ENCODE data around the gene SKIC8. TPM values are rescaled to one million over a fixed set of nuclear protein-coding genes. Genes with fewer than 3 reads are reported as not detected.
A peak's percentile ranks its signal among the peaks of the same experiment; 100 is the strongest.

SKIC8 gene
- total RNA-seq, 1 experiment from 2014 or later: 56.2 TPM

- H3K4me3 Mint-ChIP-seq (ENCODE audit: unreplicated experiment): no peak overlapping the region
- H3K27me3 Mint-ChIP-seq (ENCODE audit: insufficient read depth, unreplicated experiment): peaks cover 9% of the 10 kb centered on the region
- no peaks in the 10 kb centered on the region for H3K36me3 Mint-ChIP-seq (ENCODE audit: insufficient read depth, unreplicated experiment)
- no peak for DNase-seq (ENCODE audit: unreplicated experiment)
- TF ChIP-seq, protein P1, sequence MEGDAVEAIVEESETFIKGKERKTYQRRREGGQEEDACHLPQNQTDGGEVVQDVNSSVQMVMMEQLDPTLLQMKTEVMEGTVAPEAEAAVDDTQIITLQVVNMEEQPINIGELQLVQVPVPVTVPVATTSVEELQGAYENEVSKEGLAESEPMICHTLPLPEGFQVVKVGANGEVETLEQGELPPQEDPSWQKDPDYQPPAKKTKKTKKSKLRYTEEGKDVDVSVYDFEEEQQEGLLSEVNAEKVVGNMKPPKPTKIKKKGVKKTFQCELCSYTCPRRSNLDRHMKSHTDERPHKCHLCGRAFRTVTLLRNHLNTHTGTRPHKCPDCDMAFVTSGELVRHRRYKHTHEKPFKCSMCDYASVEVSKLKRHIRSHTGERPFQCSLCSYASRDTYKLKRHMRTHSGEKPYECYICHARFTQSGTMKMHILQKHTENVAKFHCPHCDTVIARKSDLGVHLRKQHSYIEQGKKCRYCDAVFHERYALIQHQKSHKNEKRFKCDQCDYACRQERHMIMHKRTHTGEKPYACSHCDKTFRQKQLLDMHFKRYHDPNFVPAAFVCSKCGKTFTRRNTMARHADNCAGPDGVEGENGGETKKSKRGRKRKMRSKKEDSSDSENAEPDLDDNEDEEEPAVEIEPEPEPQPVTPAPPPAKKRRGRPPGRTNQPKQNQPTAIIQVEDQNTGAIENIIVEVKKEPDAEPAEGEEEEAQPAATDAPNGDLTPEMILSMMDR (IDR thresholded peaks at IDR 0.05; ENCODE audit: unreplicated experiment): no peak
- peak overlapping the region; percentile 68 for H3K27ac Mint-ChIP-seq (ENCODE audit: low read depth, unreplicated experiment)
- peaks cover 4% of the 10 kb centered on the region for H3K4me1 Mint-ChIP-seq (ENCODE audit: insufficient read depth, unreplicated experiment)
- POLR2A ChIA-PET: interaction anchor here (0.7 to 1.8 kb wide), 4 partner anchors 9 to 171 kb away, joined by 4 to 13 read pairs (median 4); partner anchors contain the start of genes IDH3A, IREB2 and SKIC8
- no TSS peak for BruUV-seq (replicated peaks)
- CTCF ChIA-PET: interaction anchor here (0.6 to 2.8 kb wide), 8 partner anchors 9 to 1908 kb away, joined by 3 to 9 read pairs (median 4); no protein-coding TSS in a partner anchor
- intact Hi-C loops (cut with micrococcal nuclease): no loop called here
- no peaks in the 10 kb centered on the region for H3K9me3 Mint-ChIP-seq (ENCODE audit: unreplicated experiment)
Measured at GRCh38 chr15:78266229-78266628, 33.2 kb downstream of the SKIC8 start.

DNA sequence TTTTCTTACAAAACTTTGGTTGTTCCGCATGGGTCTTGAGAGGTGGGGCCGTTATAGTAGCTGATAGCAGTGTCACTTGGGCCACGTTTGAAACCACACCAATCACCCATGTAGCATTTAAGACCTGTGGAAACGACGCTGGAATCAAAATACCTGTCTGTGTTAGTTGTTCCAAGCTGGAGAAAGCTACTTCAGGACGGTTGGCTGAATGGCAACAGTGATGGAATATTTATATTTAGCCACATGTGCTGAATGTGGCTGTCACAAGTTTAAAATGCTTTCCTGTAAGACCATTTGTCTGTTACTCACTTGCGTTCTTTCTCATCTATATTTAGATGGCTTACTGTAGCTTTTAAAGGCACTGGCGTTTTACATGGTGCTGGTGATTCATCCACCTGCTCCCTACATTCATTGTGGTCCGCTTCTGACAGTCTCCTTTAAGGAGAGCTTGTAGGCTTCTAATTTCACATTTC lies 33.6 kb downstream of the SKIC8 start:
- Mint-ChIP-seq H3K27me3 (ENCODE audit: insufficient read depth, unreplicated experiment) (peaks cover 5% of the 10 kb centered on the region), H3K4me3 (ENCODE audit: unreplicated experiment) (no peak overlapping the region), H3K36me3 (ENCODE audit: insufficient read depth, unreplicated experiment) (no peaks in the 10 kb centered on the region), H3K9me3 (ENCODE audit: unreplicated experiment) (no peaks in the 10 kb centered on the region), H3K27ac (ENCODE audit: low read depth, unreplicated experiment) (no peak overlapping the region), H3K4me1 (ENCODE audit: insufficient read depth, unreplicated experiment) (peaks cover 4% of the 10 kb centered on the region)
- peak; percentile 55 for DNase-seq (ENCODE audit: unreplicated experiment)
- TF ChIP-seq, protein P1 (IDR thresholded peaks at IDR 0.05; ENCODE audit: unreplicated experiment): no peak
- BruUV-seq (replicated peaks): no TSS peak
- ChIA-PET POLR2A (interaction anchor here (0.6 to 1.8 kb wide), 5 partner anchors 9 to 172 kb away, joined by 4 to 13 read pairs (median 4); partner anchors contain the start of genes IDH3A, IREB2 and SKIC8), CTCF (interaction anchor here (0.6 to 2.8 kb wide), 7 partner anchors 9 to 365 kb away, joined by 3 to 9 read pairs (median 4); no protein-coding TSS in a partner anchor)
- intact Hi-C loops (cut with micrococcal nuclease): no loop called here

- Mint-ChIP-seq H3K27me3 (ENCODE audit: insufficient read depth, unreplicated experiment) (no peaks in the 10 kb centered on the region), H3K27ac (ENCODE audit: low read depth, unreplicated experiment) (no peak overlapping the region), H3K36me3 (ENCODE audit: insufficient read depth, unreplicated experiment) (peaks cover 5% of the 10 kb centered on the region), H3K4me1 (ENCODE audit: insufficient read depth, unreplicated experiment) (peaks cover 4% of the 10 kb centered on the region), H3K9me3 (ENCODE audit: unreplicated experiment) (no peaks in the 10 kb centered on the region), H3K4me3 (ENCODE audit: unreplicated experiment) (no peak overlapping the region)
- intact Hi-C loops (cut with micrococcal nuclease): no loop called here
- ChIA-PET CTCF (interaction anchor here (1.2 to 2.8 kb wide), 3 partner anchors 25 to 299 kb away, joined by 3 to 9 read pairs (median 5); no protein-coding TSS in a partner anchor), POLR2A (interaction anchor here (0.6 to 1.8 kb wide), 2 partner anchors 35 to 115 kb away, joined by 4 to 13 read pairs; partner anchors contain the start of gene SKIC8)
- BruUV-seq (replicated peaks): no TSS peak
- TF ChIP-seq, protein P1 (IDR thresholded peaks at IDR 0.05; ENCODE audit: unreplicated experiment): no peak
- no peak for DNase-seq (ENCODE audit: unreplicated experiment)
Measured at GRCh38 chr15:78265137-78265460, 34.3 kb downstream of the SKIC8 start.

GRCh38 chr15:78264304-78265136 lies 34.9 kb downstream of the SKIC8 start, which contains the start of gene DNAJA4:
Gene DNAJA4, plus strand, starts transcription at chr15:78264562. Its CDS starts 202 bp downstream, at chr15:78264764.
- Mint-ChIP-seq H3K27ac (ENCODE audit: low read depth, unreplicated experiment) (no peak within 1 kb of the TSS), H3K27me3 (ENCODE audit: insufficient read depth, unreplicated experiment) (no peaks in the 10 kb centered on the region), H3K9me3 (ENCODE audit: unreplicated experiment) (no peaks in the 10 kb centered on the region), H3K36me3 (ENCODE audit: insufficient read depth, unreplicated experiment) (peaks cover 6% of the 10 kb centered on the region), H3K4me1 (ENCODE audit: insufficient read depth, unreplicated experiment) (peaks cover 4% of the 10 kb centered on the region), H3K4me3 (ENCODE audit: unreplicated experiment) (no peak within 1 kb of the TSS)
- TF ChIP-seq, protein P1 (IDR thresholded peaks at IDR 0.05; ENCODE audit: unreplicated experiment): no peak
- BruUV-seq (replicated peaks): no TSS peak
- no peak for DNase-seq (ENCODE audit: unreplicated experiment)
- POLR2A ChIA-PET: no interaction called here
- CTCF ChIA-PET: interaction anchor here (2.8 kb wide), 1 partner anchor 24 kb away, joined by 9 read pairs; no protein-coding TSS in a partner anchor
- intact Hi-C loops (cut with micrococcal nuclease): no loop called here

Measured in MCF 10A (cell line).